Trophoblast cell (in vitro differentiated cells and primary cell): Measurements from ENCODE around the gene SPDYC.
A peak's percentile ranks its signal among the peaks of the same experiment; 100 is the strongest.

Experiments used
- DNase-seq, 2 donors: peaks; one replicate each; pipeline ENCODE4 v3.0.0-alpha.2; 2016
- H2AFZ ChIP-seq: 2 replicates; pipeline ENCODE4 v1.6.1; 2013; ENCODE audit warnings: low read length, moderate library complexity, mild to moderate bottlenecking; ENCODE audit not compliant: insufficient read depth, poor library complexity
- H2AK5ac ChIP-seq: 2 replicates; pipeline ENCODE4 v1.6.1; 2013; ENCODE audit warnings: mild to moderate bottlenecking, low read length
- H2BK120ac ChIP-seq: 2 replicates; pipeline ENCODE4 v1.6.1; 2013; ENCODE audit warnings: low read length, mild to moderate bottlenecking, moderate library complexity; ENCODE audit not compliant: insufficient read depth, poor library complexity
- H2BK12ac ChIP-seq: 2 replicates; pipeline ENCODE4 v1.6.1; 2013; ENCODE audit warnings: mild to moderate bottlenecking, low read length, moderate library complexity
- H2BK5ac ChIP-seq: 2 replicates; pipeline ENCODE4 v1.6.1; 2013; ENCODE audit warnings: low read length, low read depth, moderate library complexity, mild to moderate bottlenecking; ENCODE audit not compliant: poor library complexity
- H3K14ac ChIP-seq: 2 replicates; pipeline ENCODE4 v1.6.1; 2013; ENCODE audit warnings: mild to moderate bottlenecking, low read length
- H3K18ac ChIP-seq: 2 replicates; pipeline ENCODE4 v1.6.1; 2013; ENCODE audit warnings: mild to moderate bottlenecking, low read length
- H3K23ac ChIP-seq: 2 replicates; pipeline ENCODE4 v1.6.1; 2013; ENCODE audit warnings: low read length
- H3K27ac ChIP-seq: 2 replicates; pipeline ENCODE4 v1.5.1; 2013; ENCODE audit warnings: low read depth, mild to moderate bottlenecking, inconsistent platforms, low read length, moderate library complexity
- H3K27me3 ChIP-seq: 2 replicates; pipeline ENCODE4 v1.6.1; 2013; ENCODE audit warnings: inconsistent platforms, mild to moderate bottlenecking, low read length, moderate library complexity; ENCODE audit not compliant: insufficient read depth
- H3K36me3 ChIP-seq, 2 experiments: 1 replicate in 1 of 2; 2 replicates in 1 of 2; pipeline ENCODE4 v1.6.1; 2013; ENCODE audit warnings: low read length in 2 of 2, mild to moderate bottlenecking in 2 of 2, moderate library complexity in 1 of 2; ENCODE audit not compliant: insufficient read depth in 2 of 2, control insufficient read depth in 1 of 2
- H3K4ac ChIP-seq: 2 replicates; pipeline ENCODE4 v1.6.1; 2013; ENCODE audit warnings: low read depth, mild to moderate bottlenecking, low read length, moderate library complexity
- H3K4me1 ChIP-seq, 2 experiments: 1 replicate in 1 of 2; 2 replicates in 1 of 2; pipeline ENCODE4 v1.6.1; 2013; ENCODE audit warnings: low read length in 2 of 2, mild to moderate bottlenecking in 2 of 2, moderate library complexity in 1 of 2; ENCODE audit not compliant: insufficient read depth in 2 of 2, control insufficient read depth in 1 of 2
- H3K4me2 ChIP-seq: 2 replicates; pipeline ENCODE4 v1.6.1; 2013; ENCODE audit warnings: inconsistent platforms, mild to moderate bottlenecking, low read length, moderate library complexity
- H3K4me3 ChIP-seq: 2 replicates; pipeline ENCODE4 v1.5.1; 2013; ENCODE audit warnings: mild to moderate bottlenecking, low read depth, low read length, inconsistent platforms
- H3K79me1 ChIP-seq: one replicate; pipeline ENCODE4 v1.6.1; 2013; ENCODE audit warnings: low read length
- H3K79me2 ChIP-seq: 2 replicates; pipeline ENCODE4 v1.6.1; 2013; ENCODE audit warnings: low read length, mild to moderate bottlenecking; ENCODE audit not compliant: control insufficient read depth, insufficient read depth, poor library complexity
- H3K9ac ChIP-seq: 2 replicates; pipeline ENCODE4 v1.6.1; 2013; ENCODE audit warnings: mild to moderate bottlenecking, low read length
- H3K9me3 ChIP-seq: 2 replicates; pipeline ENCODE4 v1.6.1; 2013; ENCODE audit warnings: low read depth, mild to moderate bottlenecking, control low read depth, inconsistent platforms, low read length; ENCODE audit not compliant: insufficient read depth
- H4K12ac ChIP-seq: 2 replicates; pipeline ENCODE4 v1.6.1; 2013; ENCODE audit warnings: low read depth, mild to moderate bottlenecking, low read length, moderate library complexity
- H4K8ac ChIP-seq: 2 replicates; pipeline ENCODE4 v1.6.1; 2013; ENCODE audit warnings: low read depth, mild to moderate bottlenecking, low read length, moderate library complexity
- H4K91ac ChIP-seq: one replicate; pipeline ENCODE4 v1.6.1; 2013; ENCODE audit warnings: low read depth, mild to moderate bottlenecking, low read length, moderate library complexity
- WGBS: extraction: QIAGEN DNeasy Blood & Tissue Kit; methylation state at CpG from one replicate; pipeline ENCODE4 v1.1.7; 2013; ENCODE audit warnings: missing lambda C conversion rate; ENCODE audit not compliant: insufficient read length, insufficient coverage; ENCODE audit errors: extremely low coverage; 5-methylcytosine and 5-hydroxymethylcytosine counted together

SPDYC gene

GRCh38 chr11:65210361-65210731 is 40.3 kb downstream of the SPDYC start:
- H3K79me2 ChIP-seq: no peaks in the 10 kb centered on the region
- no peaks in the 10 kb centered on the region for H3K27me3 ChIP-seq
- no peak for DNase-seq
- H4K12ac ChIP-seq: no peak overlapping the region
- H4K91ac ChIP-seq: no peak overlapping the region
- peaks cover 1% of the 10 kb centered on the region for H3K9me3 ChIP-seq
- H3K23ac ChIP-seq: no peak overlapping the region
- no peak overlapping the region for H3K4me3 ChIP-seq
- H2BK5ac ChIP-seq: no peak overlapping the region
- no peak overlapping the region for H3K27ac ChIP-seq
- H2BK120ac ChIP-seq: no peak overlapping the region
- H2AK5ac ChIP-seq: no peak overlapping the region
- H3K4me1 ChIP-seq: peaks cover 3 to 8% of the 10 kb centered on the region in 2 experiments
- H2AFZ ChIP-seq: no peak overlapping the region
- no peak overlapping the region for H3K4me2 ChIP-seq
- H3K14ac ChIP-seq: no peak overlapping the region
- H3K79me1 ChIP-seq: peaks cover 2% of the 10 kb centered on the region
- H3K4ac ChIP-seq: no peak overlapping the region
- H4K8ac ChIP-seq: no peak overlapping the region
- WGBS: no CpG with 5 or more reads among the region's 14 CpGs
- no peak overlapping the region for H2BK12ac ChIP-seq
- H3K9ac ChIP-seq: no peak overlapping the region
- peaks cover 59 to 63% of the 10 kb centered on the region in 2 experiments for H3K36me3 ChIP-seq
- H3K18ac ChIP-seq: no peak overlapping the region

- Histone ChIP-seq H4K12ac (no peak overlapping the region), H2BK5ac (no peak overlapping the region), H3K79me1 (peaks cover 2% of the 10 kb centered on the region), H4K91ac (no peak overlapping the region), H3K9me3 (peaks cover 1% of the 10 kb centered on the region), H3K36me3 (peaks cover 55 to 59% of the 10 kb centered on the region in 2 experiments), H2AFZ (no peak overlapping the region), H3K27ac (no peak overlapping the region), H3K27me3 (no peaks in the 10 kb centered on the region), H2BK12ac (no peak overlapping the region), H3K79me2 (no peaks in the 10 kb centered on the region), H3K4me2 (no peak overlapping the region), H3K14ac (no peak overlapping the region), H3K23ac (no peak overlapping the region), H3K4me3 (no peak overlapping the region), H3K4me1 (peaks cover 3 to 8% of the 10 kb centered on the region in 2 experiments), H3K18ac (no peak overlapping the region), H2AK5ac (no peak overlapping the region), H3K9ac (no peak overlapping the region), H4K8ac (no peak overlapping the region), H3K4ac (no peak overlapping the region), H2BK120ac (no peak overlapping the region)
- WGBS: no CpG with 5 or more reads among the region's 4 CpGs
- no peak for DNase-seq
Measured at GRCh38 chr11:65210748-65211147, 40.7 kb downstream of the SPDYC start.

GRCh38 chr11:65211293-65212105 is 41.5 kb downstream of the SPDYC start:
- Histone ChIP-seq H3K4me1 (peaks cover 3 to 8% of the 10 kb centered on the region in 2 experiments), H3K79me1 (peaks cover 2% of the 10 kb centered on the region)

GRCh38 chr11:65212226-65212801 is 42.3 kb downstream of the SPDYC start:
- H2BK5ac ChIP-seq: no peak overlapping the region
- H2AK5ac ChIP-seq: no peak overlapping the region
- H2BK12ac ChIP-seq: no peak overlapping the region
- no CpG with 5 or more reads among the region's 13 CpGs for WGBS
- H3K23ac ChIP-seq: no peak overlapping the region
- H3K36me3 ChIP-seq: peaks cover 43 to 46% of the 10 kb centered on the region in 2 experiments
- no peak for DNase-seq
- H4K12ac ChIP-seq: no peak overlapping the region
- no peak overlapping the region for H2AFZ ChIP-seq
- H3K27ac ChIP-seq: no peak overlapping the region
- H4K8ac ChIP-seq: no peak overlapping the region
- H4K91ac ChIP-seq: no peak overlapping the region
- peaks cover 3 to 8% of the 10 kb centered on the region in 2 experiments for H3K4me1 ChIP-seq
- H3K4ac ChIP-seq: no peak overlapping the region
- H2BK120ac ChIP-seq: no peak overlapping the region
- no peak overlapping the region for H3K14ac ChIP-seq
- H3K4me2 ChIP-seq: no peak overlapping the region
- H3K18ac ChIP-seq: no peak overlapping the region
- no peaks in the 10 kb centered on the region for H3K27me3 ChIP-seq
- H3K9ac ChIP-seq: peak overlapping the region; percentile 48
- no peak overlapping the region for H3K4me3 ChIP-seq
- H3K9me3 ChIP-seq: peaks cover 1% of the 10 kb centered on the region
- no peaks in the 10 kb centered on the region for H3K79me2 ChIP-seq
- H3K79me1 ChIP-seq: peaks cover 2% of the 10 kb centered on the region

More at GRCh38 chr11:65211293-65212105, 41.5 kb downstream of the SPDYC start:
- Histone ChIP-seq H3K79me2 (no peaks in the 10 kb centered on the region), H3K4me2 (no peak overlapping the region), H2AK5ac (no peak overlapping the region), H3K36me3 (peaks cover 48 to 52% of the 10 kb centered on the region in 2 experiments), H2BK5ac (no peak overlapping the region), H3K18ac (no peak overlapping the region), H2BK120ac (no peak overlapping the region), H2AFZ (no peak overlapping the region), H2BK12ac (no peak overlapping the region), H3K4me3 (no peak overlapping the region), H3K23ac (no peak overlapping the region), H3K9me3 (peaks cover 1% of the 10 kb centered on the region), H3K14ac (no peak overlapping the region), H3K27ac (no peak overlapping the region), H4K8ac (no peak overlapping the region), H4K91ac (no peak overlapping the region), H3K27me3 (no peaks in the 10 kb centered on the region), H4K12ac (no peak overlapping the region), H3K4ac (no peak overlapping the region), H3K9ac (no peak overlapping the region)
- WGBS: no CpG with 5 or more reads among the region's 29 CpGs
- no peak for DNase-seq
